HG02763 (cell line): ENCODE data around the gene NARS2.
A peak's percentile ranks its signal among the peaks of the same experiment; 100 is the strongest.

Source experiments
- ATAC-seq: cut with Tn5 transposase; IDR thresholded peaks from one replicate; pipeline ENCODE4 v1.9.1; 2021; ENCODE audit warnings: mild to moderate bottlenecking, moderate library complexity; ENCODE audit not compliant: unreplicated experiment

The NARS2 gene

GRCh38 chr11:78417175-78417887 is 157.3 kb downstream of the NARS2 start, which contains the start of gene GAB2:
Gene GAB2, minus strand, starts transcription at chr11:78417820. Its CDS starts 100 bp downstream, at chr11:78417720.
- ATAC-seq, result peak; percentile 14

GRCh38 chr11:78416285-78417174 is 158.1 kb downstream of the NARS2 start:
- peak; percentile 52 for ATAC-seq

- no peak for ATAC-seq
Measured at GRCh38 chr11:78415338-78415737, 159.3 kb downstream of the NARS2 start.

GRCh38 chr11:78414321-78415051 is 160.2 kb downstream of the NARS2 start:
- no peak for ATAC-seq

- no peak for ATAC-seq
Measured at GRCh38 chr11:78408619-78409018, 166.0 kb downstream of the NARS2 start.

GRCh38 chr11:78406568-78407196 is 168.0 kb downstream of the NARS2 start:
- ATAC-seq, result no peak

- no peak for ATAC-seq
Measured at GRCh38 chr11:78405805-78406204, 168.9 kb downstream of the NARS2 start.

- no peak for ATAC-seq
Measured at GRCh38 chr11:78403781-78404180, 170.9 kb downstream of the NARS2 start.

- no peak for ATAC-seq
Measured at GRCh38 chr11:78402847-78403246, 171.8 kb downstream of the NARS2 start.

- no peak for ATAC-seq
Measured at GRCh38 chr11:78400702-78401101, 174.0 kb downstream of the NARS2 start.

GRCh38 chr11:78400116-78400515 is 174.5 kb downstream of the NARS2 start:
- no peak for ATAC-seq

GRCh38 chr11:78399136-78399535 is 175.5 kb downstream of the NARS2 start:
- no peak for ATAC-seq

- no peak for ATAC-seq
Measured at GRCh38 chr11:78398715-78399114, 175.9 kb downstream of the NARS2 start.

- ATAC-seq, result no peak
Measured at GRCh38 chr11:78397398-78397797, 177.3 kb downstream of the NARS2 start.

GRCh38 chr11:78395597-78395996 is 179.1 kb downstream of the NARS2 start:
- ATAC-seq, result no peak

GRCh38 chr11:78392854-78393253 is 181.8 kb downstream of the NARS2 start:
- ATAC-seq, result no peak

- no peak for ATAC-seq
Measured at GRCh38 chr11:78391424-78391823, 183.2 kb downstream of the NARS2 start.

- ATAC-seq, result no peak
Measured at GRCh38 chr11:78390809-78391208, 183.9 kb downstream of the NARS2 start.

GRCh38 chr11:78386215-78386941 is 188.3 kb downstream of the NARS2 start:
- ATAC-seq, result no peak
